SU-DHL-6 (cell line): ENCODE measurements around the gene RUFY2.

Experiments used
- EZH2phosphoT487 ChIP-seq: fragments of 200-600 bp; sonication (generic), shearing (Covaris generic); conservative IDR thresholded peaks from 2 replicates; pipeline ENCODE4 v1.6.1; 2018; ENCODE audit warnings: mild to moderate bottlenecking, antibody characterized with exemption, low read length, moderate library complexity, mixed read lengths
- TF ChIP-seq, protein P1 (sequence below): fragments of 200-600 bp; sonication (generic); IDR thresholded peaks from one replicate; pipeline ENCODE4 v1.5.1; 2017; ENCODE audit warnings: antibody characterized with exemption, mild to moderate bottlenecking, low read length, moderate library complexity; ENCODE audit not compliant: insufficient read depth, poor library complexity, severe bottlenecking

DNA sequence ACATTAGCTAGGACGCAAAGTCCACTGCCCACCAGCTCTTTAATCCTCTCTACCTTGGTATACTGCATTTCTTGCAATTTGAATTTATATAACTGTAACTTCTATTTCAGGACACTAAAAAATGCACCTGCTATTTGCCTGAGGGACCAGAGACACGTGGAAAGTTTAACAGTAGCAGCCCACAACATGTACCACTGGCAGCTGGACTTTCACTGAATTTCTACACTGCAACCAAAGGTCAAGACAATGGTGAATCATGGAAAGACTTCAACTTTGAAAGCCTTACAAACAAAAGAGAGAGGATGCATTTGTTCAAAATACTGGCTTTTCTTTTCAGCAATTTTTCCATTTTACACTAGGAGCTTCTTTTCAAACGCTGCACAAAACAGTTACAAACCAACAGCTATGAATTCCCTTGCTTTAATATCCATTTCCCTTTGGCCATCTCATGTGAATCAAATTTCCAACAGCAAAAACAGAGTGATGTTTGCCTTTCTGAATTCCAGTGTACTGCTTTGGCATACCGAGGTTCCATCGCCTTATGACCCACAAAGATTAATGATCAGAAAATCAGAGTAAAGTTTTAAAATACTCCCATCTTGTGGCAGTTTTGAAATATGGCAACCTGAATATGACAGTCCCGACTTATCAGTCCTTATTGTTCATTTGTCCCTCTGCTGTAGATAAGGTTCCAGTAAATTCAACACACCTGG is 105.1 kb downstream of the RUFY2 start:
- TF ChIP-seq, protein P1, sequence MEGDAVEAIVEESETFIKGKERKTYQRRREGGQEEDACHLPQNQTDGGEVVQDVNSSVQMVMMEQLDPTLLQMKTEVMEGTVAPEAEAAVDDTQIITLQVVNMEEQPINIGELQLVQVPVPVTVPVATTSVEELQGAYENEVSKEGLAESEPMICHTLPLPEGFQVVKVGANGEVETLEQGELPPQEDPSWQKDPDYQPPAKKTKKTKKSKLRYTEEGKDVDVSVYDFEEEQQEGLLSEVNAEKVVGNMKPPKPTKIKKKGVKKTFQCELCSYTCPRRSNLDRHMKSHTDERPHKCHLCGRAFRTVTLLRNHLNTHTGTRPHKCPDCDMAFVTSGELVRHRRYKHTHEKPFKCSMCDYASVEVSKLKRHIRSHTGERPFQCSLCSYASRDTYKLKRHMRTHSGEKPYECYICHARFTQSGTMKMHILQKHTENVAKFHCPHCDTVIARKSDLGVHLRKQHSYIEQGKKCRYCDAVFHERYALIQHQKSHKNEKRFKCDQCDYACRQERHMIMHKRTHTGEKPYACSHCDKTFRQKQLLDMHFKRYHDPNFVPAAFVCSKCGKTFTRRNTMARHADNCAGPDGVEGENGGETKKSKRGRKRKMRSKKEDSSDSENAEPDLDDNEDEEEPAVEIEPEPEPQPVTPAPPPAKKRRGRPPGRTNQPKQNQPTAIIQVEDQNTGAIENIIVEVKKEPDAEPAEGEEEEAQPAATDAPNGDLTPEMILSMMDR: peak; percentile 50
- no peak for TF ChIP-seq EZH2phosphoT487
